ENCODE measurements around the gene EML4. TPM values are rescaled to one million over a fixed set of nuclear protein-coding genes. Genes with fewer than 3 reads are reported as not detected.

The EML4 gene
- total RNA-seq, 1 donor from 2014 or later: 7.9 TPM

DNA sequence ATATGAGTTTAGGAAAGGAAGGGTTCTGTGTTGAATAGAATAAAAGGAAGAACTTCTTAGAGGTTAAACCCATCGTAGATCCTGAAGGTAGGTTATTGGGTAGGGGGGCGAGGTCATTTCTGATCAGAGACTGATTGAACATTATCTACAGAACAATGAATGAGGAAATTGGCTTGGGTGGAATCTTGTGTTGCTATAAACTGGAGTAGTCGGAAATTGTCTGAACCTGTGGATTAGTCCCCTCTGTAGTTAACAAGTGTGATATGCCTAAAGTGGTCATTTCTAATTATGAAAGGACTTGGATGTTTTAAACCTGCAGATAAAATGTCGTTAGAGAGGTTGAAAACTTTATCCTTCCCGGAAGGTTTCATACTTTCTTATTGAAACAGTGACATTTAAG is 42.1 kb downstream of the EML4 start:
- DNase-seq (ENCODE audit: low spot score): no peak
- intact Hi-C loops (cut with DNase I): no loop called here

- DNase-seq (ENCODE audit: low spot score): no peak
- intact Hi-C loops (cut with DNase I): no loop called here
These were observed 45.5 kb downstream of the EML4 start for GRCh38 chr2:42214669-42215068.

DNA sequence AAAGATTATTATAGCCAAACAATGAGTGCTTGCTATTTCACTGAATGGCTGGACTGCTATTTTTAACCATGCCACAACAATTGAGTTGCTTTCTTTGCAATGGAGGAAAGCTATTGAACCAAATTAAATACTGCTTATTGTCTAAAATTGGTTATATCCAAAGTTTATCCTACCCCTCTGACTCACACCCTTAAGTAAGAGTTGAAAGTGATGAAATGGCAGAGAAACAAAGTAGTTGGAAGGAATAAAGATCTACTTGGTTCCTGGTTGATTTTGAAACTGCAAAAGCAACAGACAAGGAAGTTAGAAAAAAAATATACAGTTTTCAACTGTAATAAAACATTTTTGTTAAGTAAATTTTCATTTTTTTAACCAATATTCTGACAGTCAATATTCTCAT is 47.5 kb downstream of the EML4 start:
- no peak for DNase-seq (ENCODE audit: low spot score)
- intact Hi-C loops (cut with DNase I): no loop called here

DNA sequence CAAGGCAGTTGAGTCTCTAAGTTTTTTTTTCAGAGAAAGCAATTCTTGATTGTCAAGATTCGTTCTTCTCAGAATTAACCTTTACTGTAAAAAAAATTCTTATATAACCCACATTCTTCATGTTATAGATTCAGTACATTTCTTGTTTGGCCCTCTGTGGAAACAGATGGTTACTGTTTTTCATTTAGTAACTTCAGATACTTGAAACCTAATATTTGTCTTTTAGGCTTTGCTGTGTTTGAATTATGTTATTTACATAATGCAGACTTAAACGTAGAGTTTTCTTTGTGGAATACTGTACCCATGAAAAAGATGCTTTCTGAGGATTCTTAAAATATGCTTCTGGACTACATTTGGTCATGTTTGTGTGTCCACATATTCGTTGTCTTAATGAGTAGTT is 48.2 kb downstream of the EML4 start:
- no peak for DNase-seq (ENCODE audit: low spot score)
- intact Hi-C loops (cut with DNase I): no loop called here

- DNase-seq (ENCODE audit: low spot score): no peak
- intact Hi-C loops (cut with DNase I): no loop called here
These were observed 48.8 kb downstream of the EML4 start for GRCh38 chr2:42217914-42218313.

GRCh38 chr2:42218712-42219111 is 49.6 kb downstream of the EML4 start:
- DNase-seq (ENCODE audit: low spot score): no peak
- intact Hi-C loops (cut with DNase I): no loop called here

GRCh38 chr2:42219160-42219559 is 50.0 kb downstream of the EML4 start:
- no peak for DNase-seq (ENCODE audit: low spot score)
- intact Hi-C loops (cut with DNase I): no loop called here

- intact Hi-C loops (cut with DNase I): no loop called here
- no peak for DNase-seq (ENCODE audit: low spot score)
These were observed 51.4 kb downstream of the EML4 start for GRCh38 chr2:42220566-42220965.

DNA sequence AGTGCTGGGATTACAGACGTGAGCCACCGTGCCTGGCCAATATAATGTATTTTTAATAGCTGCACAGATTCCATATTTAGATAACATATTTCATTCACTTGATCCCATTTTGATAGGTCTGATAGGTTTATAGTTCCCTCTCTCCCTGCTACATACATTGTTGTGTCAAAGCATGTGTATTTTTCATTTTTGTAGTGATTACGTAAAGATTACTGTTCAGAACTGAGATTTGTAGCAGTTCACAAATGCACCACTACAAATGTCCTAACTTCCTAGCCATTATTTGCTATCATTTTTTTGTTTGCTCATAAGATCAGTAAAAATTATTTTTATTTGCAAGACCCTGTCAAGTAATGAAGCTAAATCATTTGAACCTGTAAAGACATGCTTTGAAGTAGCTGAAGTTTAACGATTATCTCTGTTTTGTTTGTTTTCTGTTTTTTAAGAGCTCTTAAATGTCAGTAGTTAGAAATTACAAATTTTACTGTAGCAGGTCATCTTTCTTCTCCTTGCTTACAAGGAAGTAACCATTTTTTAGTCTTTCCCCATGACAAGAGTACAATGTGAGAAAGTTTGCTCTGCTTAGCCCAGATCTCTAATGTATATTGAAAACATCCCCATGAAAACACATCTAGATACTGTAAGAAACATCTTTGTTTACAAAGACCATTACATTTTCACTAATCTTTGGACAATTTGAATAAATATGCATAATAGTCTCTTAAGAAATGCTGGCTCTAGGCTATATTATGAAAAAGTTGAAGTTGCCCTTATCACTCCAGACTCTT is 54.1 kb downstream of the EML4 start:
- intact Hi-C loops (cut with DNase I): no loop called here
- DNase-seq (ENCODE audit: low spot score): no peak

- intact Hi-C loops (cut with DNase I): no loop called here
- no peak for DNase-seq (ENCODE audit: low spot score)
These were observed 54.7 kb downstream of the EML4 start for GRCh38 chr2:42223855-42224268.

GRCh38 chr2:42224422-42225067 is 55.4 kb downstream of the EML4 start:
- intact Hi-C loops (cut with DNase I): no loop called here
- DNase-seq (ENCODE audit: low spot score): no peak

GRCh38 chr2:42225573-42225972 is 56.4 kb downstream of the EML4 start:
- intact Hi-C loops (cut with DNase I): no loop called here
- DNase-seq (ENCODE audit: low spot score): no peak

DNA sequence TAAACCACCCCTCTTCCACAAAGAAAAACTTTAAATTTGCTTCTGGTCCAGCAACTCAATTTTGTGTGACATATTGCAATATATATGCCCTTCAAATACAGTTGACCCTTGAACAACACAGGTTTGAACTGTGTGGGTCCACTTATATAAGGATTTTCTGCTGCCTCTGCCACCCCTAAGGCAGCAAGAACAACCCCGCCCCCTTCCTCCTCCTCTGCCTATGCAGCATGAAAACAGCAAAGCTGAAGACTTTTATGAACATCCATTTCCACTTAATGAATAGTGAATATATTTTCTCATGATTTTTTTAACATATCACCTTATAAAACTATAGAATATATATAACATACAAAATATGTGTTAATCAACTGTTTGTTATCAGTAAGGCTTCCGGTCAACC is 58.3 kb downstream of the EML4 start:
- DNase-seq (ENCODE audit: low spot score): no peak
- intact Hi-C loops (cut with DNase I): no loop called here

DNA sequence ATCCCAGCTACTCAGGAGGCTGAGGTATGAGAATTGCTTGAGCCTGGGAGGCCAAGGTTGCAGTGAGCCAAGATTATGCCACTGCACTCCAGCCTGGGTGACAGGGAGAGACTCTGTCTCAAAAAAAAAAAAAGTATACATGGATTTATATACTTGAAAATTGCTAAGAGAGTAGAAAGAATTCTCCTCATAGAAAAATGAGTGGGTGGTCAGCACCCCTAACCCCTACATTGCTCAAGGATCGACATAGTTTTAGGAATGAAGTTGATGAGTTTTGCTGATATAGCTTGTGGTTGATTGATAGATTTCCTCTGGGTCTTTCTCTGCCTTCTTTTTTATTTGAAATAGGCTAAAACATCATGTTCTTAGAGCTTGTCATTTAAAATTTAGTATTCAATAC is 58.9 kb downstream of the EML4 start:
- DNase-seq (ENCODE audit: low spot score): no peak
- intact Hi-C loops (cut with DNase I): no loop called here

DNA sequence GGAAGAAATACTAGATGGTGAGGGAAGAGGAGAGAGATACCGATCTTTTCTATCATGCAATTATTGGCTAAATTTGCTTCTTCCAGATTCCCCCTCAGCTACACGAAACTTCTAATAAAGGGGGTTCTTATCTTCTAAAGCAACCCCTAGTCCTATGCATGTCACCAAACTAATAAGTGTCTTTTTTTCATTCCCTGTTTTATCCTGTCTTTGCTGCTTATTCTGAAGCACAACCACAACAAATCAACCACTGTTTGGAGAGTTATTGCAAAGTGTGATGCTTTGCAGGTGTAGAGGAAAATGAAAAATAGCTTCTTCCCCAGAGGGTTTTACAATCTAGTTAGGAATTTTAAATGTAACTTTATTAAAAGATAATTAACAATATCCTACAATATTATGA is 60.8 kb downstream of the EML4 start:
- intact Hi-C loops (cut with DNase I): no loop called here
- no peak for DNase-seq (ENCODE audit: low spot score)

- intact Hi-C loops (cut with DNase I): no loop called here
- no peak for DNase-seq (ENCODE audit: low spot score)
These were observed 61.7 kb downstream of the EML4 start for GRCh38 chr2:42230891-42231290.

DNA sequence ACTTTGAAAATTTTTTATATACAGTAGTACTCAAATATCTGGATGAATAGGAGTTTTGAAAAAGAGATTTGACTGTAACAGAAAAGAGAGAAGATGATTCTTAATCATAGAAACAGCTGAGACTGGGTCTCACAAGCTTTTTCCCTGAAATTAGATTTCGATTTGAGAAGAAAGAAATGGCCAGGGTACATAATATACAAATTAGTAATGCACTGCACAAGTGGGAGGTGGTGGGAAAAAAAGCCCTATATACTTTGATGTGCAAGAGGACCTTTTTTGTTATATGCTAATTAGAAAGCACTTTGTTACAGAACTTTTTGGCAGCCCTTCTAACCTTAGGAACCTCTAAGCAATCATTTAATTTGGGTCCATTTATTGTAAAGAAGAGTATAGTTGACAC is 62.9 kb downstream of the EML4 start:
- intact Hi-C loops (cut with DNase I): no loop called here
- no peak for DNase-seq (ENCODE audit: low spot score)

DNA sequence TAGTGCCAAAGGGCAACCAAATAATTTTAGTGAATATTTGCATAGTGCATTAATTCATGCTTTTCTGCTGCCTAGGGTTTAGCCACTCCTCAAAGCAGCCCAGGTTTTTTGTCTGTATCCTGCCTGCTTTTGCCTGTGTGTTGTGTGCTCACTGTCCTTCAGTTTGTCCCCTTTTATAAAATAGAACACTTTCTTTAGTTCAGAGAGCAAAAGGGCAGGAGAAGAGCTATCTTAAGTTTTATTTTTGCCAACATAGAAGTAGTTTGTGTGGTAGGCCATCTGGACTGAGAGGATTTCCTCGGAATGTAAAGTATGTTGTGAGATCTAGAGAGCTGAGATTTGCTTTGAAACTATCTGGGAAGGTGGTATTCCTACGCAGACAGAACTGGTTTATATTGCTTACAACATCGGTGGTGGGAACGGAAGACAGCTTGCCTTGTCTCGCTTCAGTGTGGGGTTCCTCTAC is 64.9 kb downstream of the EML4 start:
- DNase-seq (ENCODE audit: low spot score): no peak
- intact Hi-C loops (cut with DNase I): no loop called here

- DNase-seq (ENCODE audit: low spot score): no peak
- intact Hi-C loops (cut with DNase I): no loop called here
These were observed 67.8 kb downstream of the EML4 start for GRCh38 chr2:42236911-42237310.

GRCh38 chr2:42238644-42239288 is 69.6 kb downstream of the EML4 start:
- no peak for DNase-seq (ENCODE audit: low spot score)

DNA sequence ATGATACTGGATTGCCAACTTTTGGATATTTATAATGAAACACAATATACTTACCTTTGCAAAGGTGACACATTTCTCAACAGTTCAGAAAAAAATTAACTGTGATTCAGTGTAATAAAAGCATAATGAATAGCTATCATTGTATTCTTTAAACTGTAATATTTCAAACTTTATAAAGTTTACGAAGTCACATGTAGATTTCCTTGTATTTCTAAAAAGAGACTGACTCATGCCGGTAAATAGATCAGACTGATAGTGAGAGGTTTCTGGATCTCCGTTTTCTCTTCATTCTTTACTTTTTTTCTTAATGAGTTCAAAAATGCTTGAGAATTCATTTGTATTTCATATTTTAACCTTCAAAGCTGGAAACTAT is 70.1 kb downstream of the EML4 start:
- intact Hi-C loops (cut with DNase I): loop anchor here (2.0 kb wide), 1 partner anchor 142 kb away; no protein-coding TSS in a partner anchor
- no peak for DNase-seq (ENCODE audit: low spot score)

More at GRCh38 chr2:42238644-42239288, 69.6 kb downstream of the EML4 start:
- intact Hi-C loops (cut with DNase I): loop anchor here (2.0 kb wide), 1 partner anchor 142 kb away; no protein-coding TSS in a partner anchor
